HCT116 (cell line): Measurements from ENCODE around the gene OR14A16. TPM values are rescaled to one million over a fixed set of nuclear protein-coding genes. Genes with fewer than 3 reads are reported as not detected.

Experiments used
- ATAC-seq: fragments of 200-7000 bp; cut with Tn5 transposase; 2 replicates; pipeline ENCODE4 v1.9.1; 2020; ENCODE audit warnings: mild to moderate bottlenecking, moderate library complexity
- BruUV-seq: library from RNA; stranded (reverse); fragments of 400-500 nt; replicated peaks from 2 replicates; lab custom pipeline; 2021; lab: Mats Ljungman, UMichigan
- CTCF ChIA-PET: fragments of 300-600 bp; sonication (Branson Sonifier 250); formaldehyde crosslinking; loops from one replicate; lab custom pipeline; 2021; ENCODE audit warnings: antibody characterized with exemption; lab: Charles Lee
- POLR2A ChIA-PET: fragments of 300-600, 350-600 bp; sonication (Branson Sonifier 250); formaldehyde crosslinking; loops from one replicate; lab custom pipeline; 2021; ENCODE audit warnings: antibody characterized with exemption; lab: Charles Lee
- RAD21 ChIA-PET, 2 experiments: fragments of 300-600 bp; sonication (Branson Sonifier 250); formaldehyde crosslinking; loops; one replicate each; lab custom pipeline; 2023; ENCODE audit warnings: low total read pairs in 2 of 2; ENCODE audit not compliant: uncharacterized antibody in 2 of 2, unreplicated experiment in 2 of 2, low non-redundant PET in 1 of 2; lab: Charles Lee
- DNase-seq: peaks from one replicate; pipeline ENCODE4 v3.0.0-alpha.2; 2010; ENCODE audit warnings: low read depth, low spot score
- H2AFZ ChIP-seq: fragments of 200-600 bp; shearing (Covaris generic), sonication (generic); 2 replicates; pipeline ENCODE4 v1.6.1; 2017; ENCODE audit warnings: low read depth, mixed run types, mixed read lengths, antibody characterized with exemption, low read length; ENCODE audit not compliant: poor library complexity, severe bottlenecking
- H3K27ac ChIP-seq: 2 replicates; pipeline ENCODE4 v1.5.1; 2012; ENCODE audit warnings: low read depth, low read length
- H3K27me3 ChIP-seq: fragments of 200-600 bp; sonication (generic); 2 replicates; pipeline ENCODE4 v1.6.1; 2016; ENCODE audit warnings: mixed run types, low read length, mixed read lengths; ENCODE audit not compliant: insufficient read depth
- H3K36me3 ChIP-seq, 2 experiments: fragments of 200-500 bp in 1 of 2; fragments of 200-600 bp in 1 of 2; sonication (Bioruptor generic) in 1 of 2; sonication (generic) in 1 of 2; 2 replicates each; pipeline versions ENCODE4 v1.5.1 to v1.6.1; 2014 to 2016; ENCODE audit warnings: low read length in 2 of 2, inconsistent platforms in 1 of 2, mixed read lengths in 1 of 2, mixed run types in 1 of 2; ENCODE audit not compliant: insufficient read depth in 2 of 2, control insufficient read depth in 1 of 2
- H3K4me1 ChIP-seq, 2 experiments: fragments of 200-600 bp in 1 of 2; sonication (generic) in 1 of 2; 2 replicates each; pipeline versions ENCODE4 v1.5.1 to v1.6.1; 2012 to 2017; ENCODE audit warnings: low read length in 2 of 2, inconsistent platforms in 1 of 2, mild to moderate bottlenecking in 1 of 2, mixed read lengths in 1 of 2, mixed run types in 1 of 2, moderate library complexity in 1 of 2; ENCODE audit not compliant: insufficient read depth in 2 of 2, control insufficient read depth in 1 of 2
- H3K4me2 ChIP-seq: fragments of 200-600 bp; sonication (generic); 2 replicates; pipeline ENCODE4 v1.6.1; 2017; ENCODE audit warnings: mixed run types, low read length, mixed read lengths
- H3K4me3 ChIP-seq, 2 experiments: fragments of 200-600 bp in 1 of 2; sonication (generic) in 1 of 2; replicated peaks in 1 of 2; 2 replicates each; pipeline ENCODE4 v1.5.1; 2011 to 2016; ENCODE audit warnings: low read length in 2 of 2, control low read depth in 1 of 2, low read depth in 1 of 2, mild to moderate bottlenecking in 1 of 2, mixed read lengths in 1 of 2, mixed run types in 1 of 2
- H3K79me2 ChIP-seq: fragments of 200-600 bp; sonication (generic); 2 replicates; pipeline ENCODE4 v1.6.1; 2017; ENCODE audit warnings: mild to moderate bottlenecking, mixed run types, low read length, moderate library complexity, mixed read lengths; ENCODE audit not compliant: insufficient read depth
- H3K9ac ChIP-seq: fragments of 200-600 bp; sonication (generic); 2 replicates; pipeline ENCODE4 v1.6.1; 2016; ENCODE audit warnings: low read length, mixed read lengths
- H3K9me2 ChIP-seq: fragments of 200-600 bp; sonication (generic), shearing (Covaris generic); 2 replicates; pipeline ENCODE4 v1.6.1; 2017; ENCODE audit warnings: mixed run types, mild to moderate bottlenecking, moderate library complexity; ENCODE audit not compliant: insufficient read depth
- H3K9me3 ChIP-seq, 2 experiments: fragments of 200-500 bp in 1 of 2; fragments of 200-600 bp in 1 of 2; sonication (Bioruptor generic) in 1 of 2; sonication (generic) in 1 of 2; 2 replicates each; pipeline ENCODE4 v1.6.1; 2014 to 2017; ENCODE audit warnings: low read length in 2 of 2, mixed read lengths in 2 of 2, inconsistent platforms in 1 of 2, low read depth in 1 of 2, mild to moderate bottlenecking in 1 of 2, mixed run types in 1 of 2, moderate library complexity in 1 of 2; ENCODE audit not compliant: control insufficient read depth in 1 of 2, insufficient read depth in 1 of 2
- H4K20me1 ChIP-seq: fragments of 200-600 bp; sonication (generic), shearing (Covaris generic); 2 replicates; pipeline ENCODE4 v1.6.1; 2017; ENCODE audit warnings: mixed run types, mild to moderate bottlenecking, moderate library complexity; ENCODE audit not compliant: insufficient read depth
- ELF1 ChIP-seq: IDR thresholded peaks from 2 replicates; pipeline ENCODE4 v1.6.1; 2012; ENCODE audit warnings: low read depth, borderline replicate concordance
- EZH2 ChIP-seq: fragments of 200-600 bp; sonication (generic); IDR thresholded peaks from 2 replicates; pipeline ENCODE4 v1.6.1; 2017; ENCODE audit warnings: antibody characterized with exemption, mixed run types
- EZH2phosphoT487 ChIP-seq: fragments of 200-600 bp; IDR thresholded peaks from 2 replicates; pipeline ENCODE4 v1.6.1; 2018; ENCODE audit warnings: antibody characterized with exemption, borderline replicate concordance
- FOSL1 ChIP-seq: IDR thresholded peaks from 2 replicates; pipeline ENCODE4 v1.6.1; 2012; ENCODE audit warnings: low read depth
- POLR2A ChIP-seq: IDR thresholded peaks from 2 replicates; pipeline ENCODE4 v1.7.0; 2011; ENCODE audit warnings: borderline replicate concordance; ENCODE audit not compliant: insufficient read depth, insufficient read length; ENCODE audit errors: extremely low read depth
- POLR2AphosphoS5 ChIP-seq: IDR thresholded peaks from 2 replicates; pipeline ENCODE4 v1.6.1; 2011; ENCODE audit warnings: mild to moderate bottlenecking, low read depth, low read length, moderate library complexity
- RAD21 ChIP-seq: IDR thresholded peaks from 2 replicates; pipeline ENCODE4 v1.6.1; 2012; ENCODE audit warnings: low read depth, mild to moderate bottlenecking
- SIN3A ChIP-seq: IDR thresholded peaks from 2 replicates; pipeline ENCODE4 v1.6.1; 2012; ENCODE audit warnings: low read depth
- TCF7L2 ChIP-seq: IDR thresholded peaks from 2 replicates; pipeline ENCODE4 v1.7.0; 2011; ENCODE audit warnings: borderline replicate concordance, inconsistent platforms; ENCODE audit not compliant: insufficient read depth, insufficient read length; ENCODE audit errors: extremely low read depth
- YY1 ChIP-seq: IDR thresholded peaks from 2 replicates; pipeline ENCODE4 v1.6.1; 2011; ENCODE audit warnings: low read length, low read depth, moderate library complexity, mild to moderate bottlenecking; ENCODE audit not compliant: insufficient replicate concordance; ENCODE audit errors: extremely low read depth
- ZFX ChIP-seq: fragments of 450-650 bp; IDR thresholded peaks from 2 replicates; pipeline ENCODE4 v1.6.1; 2017
- ZNF274 ChIP-seq: fragments of 200-500 bp; sonication (Bioruptor generic); IDR thresholded peaks from 2 replicates; pipeline ENCODE4 v1.6.1; 2014; ENCODE audit warnings: mild to moderate bottlenecking, low read depth, low read length, inconsistent platforms
- intact Hi-C: fragments of 100-400 bp; cut with micrococcal nuclease; formaldehyde crosslinking; loops from 2 replicates; pipeline ENCODE4 v1.10.0; 2022
- total RNA-seq: library from RNA; stranded (reverse); gene quantifications from one replicate; pipeline ENCODE4 v1.2.1, GENCODE V29; 2021; ENCODE audit not compliant: unreplicated experiment
- TF ChIP-seq, protein P1 (sequence below): IDR thresholded peaks from 2 replicates; pipeline ENCODE4 v1.6.1; 2012
- TF ChIP-seq, protein P2 (sequence below): IDR thresholded peaks from 2 replicates; pipeline ENCODE4 v1.6.1; 2011; ENCODE audit warnings: mild to moderate bottlenecking, low read length, moderate library complexity; ENCODE audit not compliant: insufficient replicate concordance; ENCODE audit errors: extremely low read depth

Gene OR14A16
- total RNA-seq, 1 experiment from 2014 or later: not detected

DNA sequence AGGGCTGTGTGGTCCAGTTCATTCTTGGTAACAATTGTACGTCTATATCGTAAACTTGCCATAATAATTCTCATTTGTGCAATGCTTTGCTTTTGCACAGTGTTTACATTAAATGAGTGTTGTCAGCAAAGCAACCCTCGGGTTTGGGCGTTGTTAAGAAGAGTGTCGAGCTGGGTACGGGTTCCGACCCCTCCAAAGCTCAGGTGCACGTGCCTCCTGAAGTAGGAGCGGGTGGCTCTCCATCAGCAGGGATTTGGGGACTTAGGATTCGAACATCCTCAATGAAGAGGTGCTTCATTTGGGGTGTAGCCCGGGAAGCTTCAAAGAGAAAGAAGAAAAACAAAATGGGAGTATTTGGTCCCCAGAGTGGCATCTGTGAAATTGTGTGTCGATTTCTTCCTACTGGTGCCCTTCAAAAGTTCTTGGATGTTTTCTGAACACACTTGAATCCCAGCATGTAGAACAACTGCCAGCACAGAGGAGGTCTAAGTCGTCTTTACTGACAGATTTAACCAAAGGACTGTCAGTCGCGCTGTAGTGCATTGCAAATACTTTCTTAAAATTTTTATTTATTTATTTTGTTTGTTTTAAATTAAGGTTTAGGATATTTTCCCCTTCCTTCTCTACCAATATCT lies 34.2 kb upstream of the OR14A16 start:
- no peak overlapping the region for H3K4me2 ChIP-seq
- TF ChIP-seq ZFX: no peak
- TF ChIP-seq POLR2AphosphoS5: no peak
- TF ChIP-seq RAD21: no peak
- TF ChIP-seq FOSL1: no peak
- TF ChIP-seq SIN3A: no peak
- TF ChIP-seq POLR2A: no peak
- TF ChIP-seq, protein P1, sequence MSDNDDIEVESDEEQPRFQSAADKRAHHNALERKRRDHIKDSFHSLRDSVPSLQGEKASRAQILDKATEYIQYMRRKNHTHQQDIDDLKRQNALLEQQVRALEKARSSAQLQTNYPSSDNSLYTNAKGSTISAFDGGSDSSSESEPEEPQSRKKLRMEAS: no peak
- TF ChIP-seq ELF1: no peak
- no peak for TF ChIP-seq EZH2
- TF ChIP-seq, all 23 proteins: peak for 0
- BruUV-seq: no TSS peak
- no peak overlapping the region for H2AFZ ChIP-seq
- no peaks in the 10 kb centered on the region for H3K4me1 ChIP-seq
- ATAC-seq: no peak
- no peaks in the 10 kb centered on the region for H3K79me2 ChIP-seq
- H4K20me1 ChIP-seq: no peaks in the 10 kb centered on the region
- H3K36me3 ChIP-seq: no peaks in the 10 kb centered on the region
- DNase-seq: no peak
- RAD21 ChIA-PET: no interaction called here
- POLR2A ChIA-PET: no interaction called here
- intact Hi-C loops: no loop called here
- CTCF ChIA-PET: no interaction called here
- H3K9me2 ChIP-seq: no peaks in the 10 kb centered on the region
- H3K27ac ChIP-seq: no peak overlapping the region
- no peak overlapping the region for H3K9ac ChIP-seq
- peaks cover 6% of the 10 kb centered on the region in 2 experiments; a peak in 2 of 4 replicates for H3K9me3 ChIP-seq
- no peak overlapping the region for H3K4me3 ChIP-seq
- no peaks in the 10 kb centered on the region for H3K27me3 ChIP-seq

DNA sequence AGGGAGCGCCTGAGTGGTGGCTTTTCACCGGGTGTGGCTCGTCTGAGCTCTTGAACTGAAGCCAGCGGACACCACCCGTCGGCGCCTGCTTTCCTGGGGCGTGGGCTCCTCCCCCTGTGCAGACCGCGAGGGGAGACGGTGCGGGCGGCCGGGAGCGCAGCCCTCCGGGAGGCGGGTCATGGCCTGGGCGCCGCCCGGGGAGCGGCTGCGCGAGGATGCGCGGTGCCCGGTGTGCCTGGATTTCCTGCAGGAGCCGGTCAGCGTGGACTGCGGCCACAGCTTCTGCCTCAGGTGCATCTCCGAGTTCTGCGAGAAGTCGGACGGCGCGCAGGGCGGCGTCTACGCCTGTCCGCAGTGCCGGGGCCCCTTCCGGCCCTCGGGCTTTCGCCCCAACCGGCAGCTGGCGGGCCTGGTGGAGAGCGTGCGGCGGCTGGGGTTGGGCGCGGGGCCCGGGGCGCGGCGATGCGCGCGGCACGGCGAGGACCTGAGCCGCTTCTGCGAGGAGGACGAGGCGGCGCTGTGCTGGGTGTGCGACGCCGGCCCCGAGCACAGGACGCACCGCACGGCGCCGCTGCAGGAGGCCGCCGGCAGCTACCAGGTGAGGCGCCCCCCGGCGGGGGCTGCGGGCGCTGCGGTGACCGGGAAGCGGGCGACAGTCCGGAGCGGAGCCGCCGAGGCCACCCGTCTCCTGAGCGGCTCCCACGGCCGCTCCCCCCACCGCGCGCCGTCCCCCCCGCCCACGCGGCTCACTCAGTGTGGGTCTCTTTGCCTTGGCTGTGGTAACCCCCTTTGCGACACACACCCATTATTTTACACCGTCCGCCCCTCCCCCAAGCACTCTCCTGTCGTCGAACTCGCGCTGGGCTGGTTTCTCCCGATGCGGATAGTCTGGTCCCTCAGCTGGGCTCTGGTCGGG lies 33.4 kb upstream of the OR14A16 start, which contains the start of gene TRIM58:
Gene TRIM58, plus strand, starts transcription at position 119 of the 916 bp plus-strand sequence. Its CDS starts 60 bp downstream, at position 179.
- RAD21 ChIA-PET: no interaction called here
- no peak within 1 kb of the TSS for H3K4me3 ChIP-seq
- H3K4me1 ChIP-seq: no peaks in the 10 kb centered on the region
- H3K9me2 ChIP-seq: no peaks in the 10 kb centered on the region
- no peak for DNase-seq
- BruUV-seq: no TSS peak
- no peaks in the 10 kb centered on the region for H3K79me2 ChIP-seq
- no peaks in the 10 kb centered on the region for H4K20me1 ChIP-seq
- H3K27me3 ChIP-seq: no peaks in the 10 kb centered on the region
- H3K36me3 ChIP-seq: no peaks in the 10 kb centered on the region
- H3K27ac ChIP-seq: no peak within 1 kb of the TSS
- intact Hi-C loops: no loop called here
- no peak within 1 kb of the TSS for H3K4me2 ChIP-seq
- POLR2A ChIA-PET: no interaction called here
- CTCF ChIA-PET: no interaction called here
- no peak within 1 kb of the TSS for H2AFZ ChIP-seq
- H3K9ac ChIP-seq: no peak within 1 kb of the TSS
- no peak for ATAC-seq
- H3K9me3 ChIP-seq: peaks cover 6% of the 10 kb centered on the region in 2 experiments; a peak in 2 of 4 replicates
- TF ChIP-seq EZH2 (no peak), EZH2phosphoT487 (no peak), FOSL1 (no peak), ZFX (no peak), ZNF274 (no peak), TCF7L2 (no peak), YY1 (no peak)
- TF ChIP-seq, protein P2, sequence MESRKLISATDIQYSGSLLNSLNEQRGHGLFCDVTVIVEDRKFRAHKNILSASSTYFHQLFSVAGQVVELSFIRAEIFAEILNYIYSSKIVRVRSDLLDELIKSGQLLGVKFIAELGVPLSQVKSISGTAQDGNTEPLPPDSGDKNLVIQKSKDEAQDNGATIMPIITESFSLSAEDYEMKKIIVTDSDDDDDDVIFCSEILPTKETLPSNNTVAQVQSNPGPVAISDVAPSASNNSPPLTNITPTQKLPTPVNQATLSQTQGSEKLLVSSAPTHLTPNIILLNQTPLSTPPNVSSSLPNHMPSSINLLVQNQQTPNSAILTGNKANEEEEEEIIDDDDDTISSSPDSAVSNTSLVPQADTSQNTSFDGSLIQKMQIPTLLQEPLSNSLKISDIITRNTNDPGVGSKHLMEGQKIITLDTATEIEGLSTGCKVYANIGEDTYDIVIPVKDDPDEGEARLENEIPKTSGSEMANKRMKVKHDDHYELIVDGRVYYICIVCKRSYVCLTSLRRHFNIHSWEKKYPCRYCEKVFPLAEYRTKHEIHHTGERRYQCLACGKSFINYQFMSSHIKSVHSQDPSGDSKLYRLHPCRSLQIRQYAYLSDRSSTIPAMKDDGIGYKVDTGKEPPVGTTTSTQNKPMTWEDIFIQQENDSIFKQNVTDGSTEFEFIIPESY: no peak
